Measurements from ENCODE around the gene ACTN3. TPM values are rescaled to one million over a fixed set of nuclear protein-coding genes. Genes with fewer than 3 reads are reported as not detected.
"Not testable (repeated sequence)": the region's sequence is repeated elsewhere in the genome, so short reads cannot be mapped to it uniquely, and the experiment has no call there.

The ACTN3 gene
- total and polyA plus RNA-seq, 2 experiments from 2014 or later, result 0.58 TPM; not detected in 1

- peak; percentile 70 for DNase-seq (ENCODE audit: low spot score)
- H2AFZ ChIP-seq, result no peak overlapping the region
- no peak overlapping the region for H3K27ac ChIP-seq
- H3K36me3 ChIP-seq (replicated peaks; ENCODE audit: insufficient read depth, low read depth), result no peaks in the 10 kb centered on the region
- peaks cover 17% of the 10 kb centered on the region for H3K4me1 ChIP-seq (ENCODE audit: insufficient read depth)
- H3K4me3 ChIP-seq, result no peak overlapping the region
- H4K20me1 ChIP-seq (ENCODE audit: insufficient read depth, poor library complexity, severe bottlenecking), result no peaks in the 10 kb centered on the region
- H3K9me3 ChIP-seq (ENCODE audit: low read depth), result no peaks in the 10 kb centered on the region
- no peaks in the 10 kb centered on the region for H3K9me2 ChIP-seq (replicated peaks; ENCODE audit: insufficient read depth)
- peaks cover 3% of the 10 kb centered on the region for H3K79me2 ChIP-seq
- H3K4me2 ChIP-seq, result peak overlapping the region; percentile 42
- H3K27me3 ChIP-seq, result no peaks in the 10 kb centered on the region
- TF ChIP-seq EZH2 (IDR thresholded peaks at IDR 0.05; ENCODE audit: borderline replicate concordance) (no peak), CTCF (IDR thresholded peaks at IDR 0.05; ENCODE audit: poor library complexity) (peak; percentile 49), EZH2phosphoT487 (IDR thresholded peaks at IDR 0.05; ENCODE audit: low read depth, severe bottlenecking, unreplicated experiment) (no peak)
- 69% methylated on average over 26 of the region's 26 CpGs for WGBS (ENCODE audit: low lambda C conversion rate, missing lambda C conversion rate)
These were observed 3.2 kb upstream of the ACTN3 start for GRCh38 chr11:66543263-66544107.

- H3K36me3 ChIP-seq (replicated peaks; ENCODE audit: insufficient read depth, low read depth); H4K20me1 ChIP-seq (ENCODE audit: insufficient read depth, poor library complexity, severe bottlenecking); H3K79me2 ChIP-seq; H2AFZ ChIP-seq; H3K27me3 ChIP-seq; H3K27ac ChIP-seq; DNase-seq (ENCODE audit: low spot score); H3K9me2 ChIP-seq (replicated peaks; ENCODE audit: insufficient read depth); H3K9me3 ChIP-seq (ENCODE audit: low read depth): not testable (repeated sequence)
- H3K4me3 ChIP-seq, result peak overlapping the region; percentile 83
- peak overlapping the region; percentile 90 for H3K4me2 ChIP-seq
- peaks cover 17% of the 10 kb centered on the region for H3K4me1 ChIP-seq (ENCODE audit: insufficient read depth)
- WGBS (ENCODE audit: low lambda C conversion rate, missing lambda C conversion rate), result 82% methylated on average over 14 of the region's 14 CpGs
These were observed 1.8 kb upstream of the ACTN3 start for GRCh38 chr11:66544952-66545351.

- H3K4me1 ChIP-seq (ENCODE audit: insufficient read depth), result peaks cover 17% of the 10 kb centered on the region
- no peak for TF ChIP-seq EZH2phosphoT487 (IDR thresholded peaks at IDR 0.05; ENCODE audit: low read depth, severe bottlenecking, unreplicated experiment)
- TF ChIP-seq CTCF (IDR thresholded peaks at IDR 0.05; ENCODE audit: poor library complexity), result no peak
- no peak for TF ChIP-seq EZH2 (IDR thresholded peaks at IDR 0.05; ENCODE audit: borderline replicate concordance)
- peak within 1 kb of the TSS; percentile 61 for H2AFZ ChIP-seq
- peak within 1 kb of the TSS; percentile 83 for H3K4me3 ChIP-seq
- peaks cover 3% of the 10 kb centered on the region for H3K79me2 ChIP-seq
- no peaks in the 10 kb centered on the region for H3K9me3 ChIP-seq (ENCODE audit: low read depth)
- peak; percentile 97 for DNase-seq (ENCODE audit: low spot score)
- H3K9me2 ChIP-seq (replicated peaks; ENCODE audit: insufficient read depth), result no peaks in the 10 kb centered on the region
- peak within 1 kb of the TSS; percentile 90 for H3K4me2 ChIP-seq
- no peaks in the 10 kb centered on the region for H3K27me3 ChIP-seq
- H4K20me1 ChIP-seq (ENCODE audit: insufficient read depth, poor library complexity, severe bottlenecking), result no peaks in the 10 kb centered on the region
- no peaks in the 10 kb centered on the region for H3K36me3 ChIP-seq (replicated peaks; ENCODE audit: insufficient read depth, low read depth)
- H3K27ac ChIP-seq, result peak within 1 kb of the TSS; percentile 43
- WGBS (ENCODE audit: low lambda C conversion rate, missing lambda C conversion rate), result under 1% methylated on average over 53 of the region's 71 CpGs
These were observed 869 bp upstream of the ACTN3 start, which contains the start of gene ZDHHC24 for GRCh38 chr11:66545701-66546367. Gene ZDHHC24, minus strand, starts transcription at chr11:66546048. Its CDS starts 45 bp downstream, at chr11:66546003.

Measured in hepatocyte (in vitro differentiated cells).